Measurements from ENCODE around the gene PPP1R26. TPM values are rescaled to one million over a fixed set of nuclear protein-coding genes. Genes with fewer than 3 reads are reported as not detected.
"Not testable (repeated sequence)": the region's sequence is repeated elsewhere in the genome, so short reads cannot be mapped to it uniquely, and the experiment has no call there.

PPP1R26 gene
- total RNA-seq, 1 donor from 2014 or later, result 19.5 TPM

DNA sequence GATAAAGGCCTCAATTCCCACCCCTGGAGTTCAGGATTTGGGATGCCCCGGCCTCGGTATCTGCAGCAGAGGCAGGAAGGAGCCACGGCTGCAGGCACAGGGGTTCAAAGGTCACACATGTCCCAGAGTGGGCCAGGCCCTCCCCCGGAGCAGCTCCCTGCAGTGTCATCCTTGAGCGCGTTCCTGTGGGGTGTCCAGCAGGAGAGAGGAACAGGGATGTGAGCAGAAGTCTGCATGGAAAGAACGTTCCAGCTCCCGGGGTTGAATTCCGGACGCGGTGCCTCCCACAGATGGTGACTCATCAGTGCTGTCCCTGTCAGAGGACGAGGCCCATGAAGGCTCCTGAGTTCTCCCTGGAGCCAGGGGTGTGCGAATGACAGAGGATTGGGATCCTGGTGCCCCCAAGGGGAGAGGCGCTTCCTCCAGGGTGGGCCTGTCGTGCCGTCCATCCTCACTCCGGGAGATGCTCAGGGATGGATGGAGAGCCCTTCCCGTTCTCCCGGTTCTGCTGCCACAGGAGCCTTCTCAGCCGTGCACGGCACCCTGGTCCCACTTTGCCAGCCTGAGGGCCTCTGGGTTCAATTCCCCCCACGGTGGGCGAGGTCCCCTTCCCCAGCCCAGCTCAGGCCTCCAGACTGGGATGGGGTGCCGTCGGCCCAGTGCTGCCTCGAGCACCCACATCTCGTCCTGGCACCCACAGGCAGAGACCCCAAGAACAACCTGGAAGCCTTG lies 44.7 kb downstream of the PPP1R26 start:
- H3K27me3 Mint-ChIP-seq (ENCODE audit: low read depth), result peaks cover 5% of the 10 kb centered on the region
- TF ChIP-seq, protein P1, sequence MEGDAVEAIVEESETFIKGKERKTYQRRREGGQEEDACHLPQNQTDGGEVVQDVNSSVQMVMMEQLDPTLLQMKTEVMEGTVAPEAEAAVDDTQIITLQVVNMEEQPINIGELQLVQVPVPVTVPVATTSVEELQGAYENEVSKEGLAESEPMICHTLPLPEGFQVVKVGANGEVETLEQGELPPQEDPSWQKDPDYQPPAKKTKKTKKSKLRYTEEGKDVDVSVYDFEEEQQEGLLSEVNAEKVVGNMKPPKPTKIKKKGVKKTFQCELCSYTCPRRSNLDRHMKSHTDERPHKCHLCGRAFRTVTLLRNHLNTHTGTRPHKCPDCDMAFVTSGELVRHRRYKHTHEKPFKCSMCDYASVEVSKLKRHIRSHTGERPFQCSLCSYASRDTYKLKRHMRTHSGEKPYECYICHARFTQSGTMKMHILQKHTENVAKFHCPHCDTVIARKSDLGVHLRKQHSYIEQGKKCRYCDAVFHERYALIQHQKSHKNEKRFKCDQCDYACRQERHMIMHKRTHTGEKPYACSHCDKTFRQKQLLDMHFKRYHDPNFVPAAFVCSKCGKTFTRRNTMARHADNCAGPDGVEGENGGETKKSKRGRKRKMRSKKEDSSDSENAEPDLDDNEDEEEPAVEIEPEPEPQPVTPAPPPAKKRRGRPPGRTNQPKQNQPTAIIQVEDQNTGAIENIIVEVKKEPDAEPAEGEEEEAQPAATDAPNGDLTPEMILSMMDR (IDR thresholded peaks at IDR 0.05), result no peak
- H3K27ac Mint-ChIP-seq (ENCODE audit: unreplicated experiment), result no peak overlapping the region
- H3K9me3 Mint-ChIP-seq (ENCODE audit: low read depth), result no peaks in the 10 kb centered on the region
- H3K4me1 Mint-ChIP-seq (ENCODE audit: low read depth), result peaks cover 8% of the 10 kb centered on the region
- DNase-seq (ENCODE audit: low spot score), result no peak
- no peak overlapping the region for H3K4me3 Mint-ChIP-seq (ENCODE audit: unreplicated experiment)
- H3K36me3 Mint-ChIP-seq (ENCODE audit: low read depth), result no peaks in the 10 kb centered on the region

DNA sequence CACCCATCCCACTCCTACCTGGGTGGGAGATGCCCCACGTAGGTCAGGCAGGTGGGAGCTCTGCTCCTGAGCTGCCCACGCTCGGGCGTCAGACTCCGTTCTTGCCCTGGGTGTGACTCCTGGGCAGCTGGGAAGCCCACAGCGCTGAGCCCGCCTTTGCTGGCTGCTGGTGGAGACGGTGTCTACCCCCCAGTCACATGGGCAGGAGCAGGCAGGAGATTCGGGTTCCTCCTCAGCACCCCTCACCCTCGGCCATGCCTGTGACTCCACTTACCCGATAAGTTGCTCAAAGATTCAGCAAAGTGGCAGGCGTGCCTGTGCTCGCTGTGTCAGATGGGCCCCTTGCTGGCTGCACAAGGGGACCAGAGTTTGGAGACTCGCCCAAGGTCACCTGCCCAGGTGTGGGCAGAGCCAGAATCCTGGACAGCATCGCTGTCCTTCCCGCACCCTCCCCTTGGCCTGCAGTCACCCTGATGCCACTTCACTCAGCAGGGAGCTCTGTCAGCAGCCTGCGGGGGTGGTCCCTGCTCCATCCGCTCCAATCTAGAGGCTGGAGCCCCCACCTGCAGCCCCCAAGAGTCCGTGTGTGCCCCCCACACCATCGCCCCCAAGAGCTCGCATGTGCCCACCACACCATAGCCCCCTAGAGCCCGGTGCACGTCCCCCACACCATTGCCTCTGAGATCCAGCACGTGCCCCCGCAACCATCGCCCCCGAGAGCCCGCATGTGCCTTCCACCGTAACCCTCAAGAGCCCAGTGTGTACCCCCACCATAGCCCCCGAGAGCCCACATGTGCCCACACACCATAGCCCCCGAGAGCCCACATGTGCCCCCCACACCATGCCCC lies 45.9 kb downstream of the PPP1R26 start:
- H3K9me3 Mint-ChIP-seq (ENCODE audit: low read depth), result peaks cover 4% of the 10 kb centered on the region
- peaks cover 3% of the 10 kb centered on the region for H3K27me3 Mint-ChIP-seq (ENCODE audit: low read depth)
- H3K4me3 Mint-ChIP-seq (ENCODE audit: unreplicated experiment), result no peak overlapping the region
- H3K4me1 Mint-ChIP-seq (ENCODE audit: low read depth), result peaks cover 4% of the 10 kb centered on the region
- H3K27ac Mint-ChIP-seq (ENCODE audit: unreplicated experiment), result no peak overlapping the region
- no peaks in the 10 kb centered on the region for H3K36me3 Mint-ChIP-seq (ENCODE audit: low read depth)
- DNase-seq (ENCODE audit: low spot score), result peak; percentile 90
- TF ChIP-seq, protein P1 (IDR thresholded peaks at IDR 0.05), result no peak

DNA sequence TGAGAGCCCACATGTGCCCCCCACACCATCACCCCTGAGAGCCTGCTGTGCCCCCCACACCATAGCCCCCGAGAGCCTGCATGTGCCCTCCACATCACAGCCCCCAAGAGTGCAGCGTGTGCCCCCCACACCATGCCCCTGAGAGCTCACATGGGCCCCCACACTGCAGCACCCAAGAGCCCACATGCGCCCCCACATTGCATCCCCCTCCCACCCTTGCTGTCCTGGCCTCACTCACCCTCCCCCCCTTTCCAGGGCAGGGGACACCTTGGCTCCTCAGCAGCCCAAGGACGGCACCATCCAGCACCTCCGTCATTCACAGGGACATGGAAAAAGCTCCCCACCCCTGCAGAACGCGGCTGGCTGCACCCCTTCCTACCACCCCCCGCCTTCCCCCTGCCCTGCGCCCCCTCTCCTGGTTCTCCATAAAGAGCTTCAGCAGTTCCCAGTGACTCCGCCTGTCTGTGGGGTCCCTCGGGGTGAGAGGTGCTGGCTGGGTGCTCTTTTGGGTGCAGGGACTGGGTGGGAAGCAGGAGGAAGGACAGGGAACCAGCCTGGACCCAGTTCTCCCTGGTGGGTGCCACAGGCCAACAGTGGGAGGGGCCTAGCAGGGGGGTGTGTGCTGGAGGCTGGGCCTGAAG lies 46.6 kb downstream of the PPP1R26 start:
- H3K36me3 Mint-ChIP-seq (ENCODE audit: low read depth), result no peaks in the 10 kb centered on the region
- peaks cover 2% of the 10 kb centered on the region for H3K4me1 Mint-ChIP-seq (ENCODE audit: low read depth)
- H3K4me3 Mint-ChIP-seq (ENCODE audit: unreplicated experiment), result no peak overlapping the region
- H3K9me3 Mint-ChIP-seq (ENCODE audit: low read depth), result peaks cover 4% of the 10 kb centered on the region
- H3K27ac Mint-ChIP-seq (ENCODE audit: unreplicated experiment), result no peak overlapping the region
- peaks cover 3% of the 10 kb centered on the region for H3K27me3 Mint-ChIP-seq (ENCODE audit: low read depth)
- no peak for DNase-seq (ENCODE audit: low spot score)
- TF ChIP-seq, protein P1 (IDR thresholded peaks at IDR 0.05), result no peak

DNA sequence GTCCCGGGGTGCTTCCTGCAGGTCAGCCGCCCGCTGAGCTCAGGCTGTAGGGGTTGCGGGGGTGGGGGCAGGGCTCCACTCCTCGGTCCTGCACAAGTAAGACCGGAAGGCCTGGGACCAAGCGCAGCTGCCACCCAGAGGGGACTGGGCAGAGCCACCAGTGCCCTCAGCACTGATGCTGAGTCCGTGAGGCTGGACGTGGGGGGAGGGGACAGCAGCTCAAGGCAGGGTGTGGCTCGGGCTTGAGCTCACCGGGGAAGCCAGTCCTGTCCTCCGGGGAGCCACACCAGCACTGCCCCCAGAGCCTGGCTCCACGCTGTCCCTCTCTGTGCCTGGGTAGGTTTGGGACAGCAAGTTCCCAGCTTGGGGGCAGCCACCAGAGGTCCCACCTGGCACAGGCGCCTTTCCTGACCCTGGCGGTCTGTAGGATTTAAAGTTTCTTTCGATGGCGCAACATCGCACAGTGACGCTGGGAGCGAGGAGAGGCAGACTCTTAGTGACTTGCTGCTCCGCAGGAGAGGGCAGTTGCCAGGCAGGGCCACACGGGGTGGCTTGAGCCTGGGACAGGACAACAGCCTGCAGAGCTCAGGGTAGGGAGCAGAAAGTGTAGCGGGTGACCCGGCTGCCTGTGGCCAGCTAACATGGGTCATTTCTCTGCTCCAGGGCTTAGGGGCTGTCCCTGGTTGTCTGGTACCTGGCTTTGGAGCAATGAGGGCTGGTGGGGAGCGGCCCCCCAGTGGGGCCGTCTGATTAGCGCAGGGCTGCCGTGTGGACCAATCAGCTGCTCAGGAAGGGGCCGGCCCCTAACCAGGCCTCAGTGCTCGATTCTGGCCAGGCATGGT lies 47.4 kb downstream of the PPP1R26 start:
- Mint-ChIP-seq H3K9me3 (ENCODE audit: low read depth) (peaks cover 4% of the 10 kb centered on the region), H3K27me3 (ENCODE audit: low read depth) (peaks cover 3% of the 10 kb centered on the region), H3K4me1 (ENCODE audit: low read depth) (peaks cover 2% of the 10 kb centered on the region), H3K36me3 (ENCODE audit: low read depth) (no peaks in the 10 kb centered on the region), H3K4me3 (ENCODE audit: unreplicated experiment) (no peak overlapping the region), H3K27ac (ENCODE audit: unreplicated experiment) (peak overlapping the region; percentile 22)
- TF ChIP-seq, protein P1 (IDR thresholded peaks at IDR 0.05), result no peak
- DNase-seq (ENCODE audit: low spot score), result no peak

DNA sequence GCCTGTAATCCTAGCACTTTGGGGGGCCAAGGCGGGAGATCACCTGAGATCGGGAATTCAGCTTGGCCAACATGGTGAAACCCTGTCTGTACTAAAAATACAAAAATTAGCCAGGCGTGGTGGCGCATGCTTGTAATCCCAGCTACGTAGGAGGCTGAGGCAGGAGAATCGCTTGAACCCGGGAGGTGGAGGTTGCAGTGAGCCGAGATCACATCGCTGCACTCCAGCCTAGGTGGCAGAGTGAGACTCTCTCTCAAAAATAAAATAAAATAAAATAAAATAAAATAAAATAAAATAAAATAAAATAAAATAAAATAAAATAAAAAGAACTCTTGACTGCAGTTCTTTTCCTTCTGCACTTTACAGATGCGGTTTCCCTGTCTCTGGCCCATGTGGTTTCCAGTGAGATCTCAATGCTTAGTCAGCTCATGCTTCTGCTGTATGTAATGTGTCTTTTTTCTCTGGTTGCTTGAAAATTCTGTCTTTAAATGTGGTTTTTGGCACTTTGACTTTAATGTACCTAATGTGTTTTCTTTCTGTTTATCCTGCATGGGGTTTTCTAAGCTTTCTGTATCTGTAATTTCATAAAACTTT lies 49.4 kb downstream of the PPP1R26 start:
- not testable (repeated sequence) for H3K27ac Mint-ChIP-seq (ENCODE audit: unreplicated experiment); H3K27me3 Mint-ChIP-seq (ENCODE audit: low read depth); H3K4me1 Mint-ChIP-seq (ENCODE audit: low read depth); H3K9me3 Mint-ChIP-seq (ENCODE audit: low read depth); H3K4me3 Mint-ChIP-seq (ENCODE audit: unreplicated experiment); DNase-seq (ENCODE audit: low spot score); H3K36me3 Mint-ChIP-seq (ENCODE audit: low read depth)

Measured in chondrocyte (in vitro differentiated cells).